HG03159 (cell line): ENCODE data around the gene GSTA2.
"Not testable (repeated sequence)": the region's sequence is repeated elsewhere in the genome, so short reads cannot be mapped to it uniquely, and the experiment has no call there.

Source experiments
- ATAC-seq: cut with Tn5 transposase; IDR thresholded peaks from one replicate; pipeline ENCODE4 v1.9.1; 2021; ENCODE audit warnings: mild to moderate bottlenecking, moderate library complexity; ENCODE audit not compliant: unreplicated experiment

Gene GSTA2

DNA sequence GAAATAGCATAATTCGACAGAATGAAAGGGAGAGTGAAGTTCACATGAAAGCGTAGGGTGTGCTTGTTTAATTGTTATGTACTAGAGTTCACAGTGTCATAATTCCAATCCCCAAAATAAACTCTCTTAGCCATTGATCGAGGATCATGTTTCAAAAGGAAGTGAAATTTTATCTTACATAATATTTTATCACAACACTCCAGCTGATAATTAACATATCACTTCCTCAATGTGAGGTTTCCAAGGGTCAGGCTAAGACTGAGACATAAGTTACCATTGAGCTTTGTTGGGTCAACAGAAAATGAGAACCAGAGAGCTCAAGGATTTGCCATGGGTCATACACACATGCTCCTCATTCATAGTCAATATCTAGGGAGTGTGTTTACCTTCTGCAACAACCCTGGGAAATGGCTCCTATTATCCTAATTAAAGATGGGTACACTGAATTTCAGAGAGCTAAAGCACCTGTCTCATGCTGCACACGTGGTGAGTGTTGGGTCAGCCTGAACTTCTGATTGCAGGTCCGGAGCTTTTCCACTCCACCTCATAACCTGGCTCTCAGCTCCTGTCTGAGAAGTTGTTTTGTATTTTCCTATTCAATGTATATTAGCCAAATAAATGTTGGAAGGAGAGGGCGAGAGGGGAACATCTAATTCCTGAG lies 3.0 kb downstream of the GSTA2 start:
- no peak for ATAC-seq

DNA sequence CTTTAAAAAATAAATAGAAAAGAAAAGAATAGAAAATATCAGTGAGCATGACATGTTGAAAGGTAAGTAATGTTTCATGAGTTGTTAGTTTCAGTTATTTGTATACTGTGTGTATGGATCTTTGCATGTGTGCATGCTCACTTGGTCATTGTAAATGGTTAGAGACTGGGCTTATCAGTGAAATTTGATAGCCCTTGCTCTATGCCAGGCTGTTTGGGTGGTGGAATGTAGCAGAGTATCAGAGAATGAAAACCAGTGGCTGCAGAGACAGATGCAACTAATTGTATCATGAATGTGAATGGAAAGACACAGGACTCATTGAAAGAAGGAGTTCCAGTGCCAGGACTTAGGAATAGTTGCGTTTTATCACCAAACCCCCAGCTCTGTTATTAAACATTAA lies 4.2 kb downstream of the GSTA2 start:
- ATAC-seq: no peak

DNA sequence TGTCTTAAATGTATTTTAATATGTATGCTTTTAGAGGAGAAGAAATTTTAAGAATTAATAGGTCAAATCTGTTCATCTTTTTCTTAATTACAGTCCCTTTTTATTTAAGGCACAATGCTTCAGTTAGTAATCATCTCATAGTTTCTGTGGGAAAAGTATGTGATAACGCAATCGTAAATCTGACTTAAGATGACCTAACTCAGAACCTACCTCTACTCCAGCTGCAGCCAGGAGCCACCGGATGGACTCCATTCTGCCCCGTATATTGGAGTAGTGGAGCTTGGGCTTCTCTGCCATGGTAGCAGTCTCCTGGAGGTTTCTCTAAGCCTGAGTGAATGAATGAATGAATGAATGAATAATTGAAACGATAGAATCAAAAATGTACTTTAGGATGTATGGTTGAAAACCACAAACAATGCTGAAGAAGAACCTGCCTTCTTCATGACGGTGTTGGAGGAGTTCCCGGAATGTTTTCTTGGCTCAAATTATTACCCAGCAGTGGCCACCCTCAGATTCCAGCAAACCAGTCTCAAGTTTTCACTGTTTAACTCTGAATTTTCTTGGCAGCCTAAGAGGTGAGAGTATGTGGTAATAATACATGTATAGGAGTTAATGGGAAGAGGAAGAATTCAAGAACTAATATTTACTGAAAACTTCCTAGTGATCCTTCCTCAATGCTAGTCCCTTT lies 5.5 kb downstream of the GSTA2 start:
- ATAC-seq: not testable (repeated sequence)

DNA sequence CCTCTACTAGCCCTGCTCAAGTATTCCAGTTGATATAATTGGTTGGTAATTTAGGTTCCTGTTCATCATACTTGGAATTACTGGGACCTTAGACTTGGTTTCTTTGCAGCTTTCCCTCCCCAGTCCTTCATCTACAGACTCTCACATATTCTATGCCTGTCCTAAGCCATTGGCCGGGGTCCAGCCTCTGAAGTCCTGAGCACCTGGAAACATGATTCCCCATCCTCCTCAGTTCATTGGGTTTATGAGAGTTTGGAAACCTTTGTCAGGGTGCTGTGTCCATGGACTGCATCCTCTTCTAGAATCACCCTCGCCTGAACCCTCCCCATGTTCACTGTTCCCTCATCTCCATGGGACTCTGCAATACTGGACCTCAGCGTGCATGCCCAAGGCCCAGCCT lies 8.8 kb downstream of the GSTA2 start:
- ATAC-seq: no peak

DNA sequence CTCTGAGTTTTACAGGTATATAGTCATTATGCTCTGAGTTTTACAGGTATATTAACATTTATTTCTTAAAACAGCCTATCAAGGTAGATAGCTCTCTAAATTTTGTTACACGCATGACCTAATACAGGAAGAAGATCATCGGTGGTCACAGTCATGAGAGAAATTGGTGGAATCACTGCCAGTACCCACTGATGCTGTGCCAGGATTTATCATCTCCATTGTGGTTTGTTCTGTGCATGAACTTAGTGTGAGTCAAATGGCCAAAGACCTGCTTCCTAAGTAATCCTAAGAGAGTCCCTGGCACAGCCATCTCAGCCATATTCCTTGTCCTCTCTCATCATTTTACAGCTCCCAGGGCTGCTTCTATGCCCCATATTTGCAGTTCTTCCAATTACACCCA lies 10.1 kb downstream of the GSTA2 start:
- ATAC-seq: not testable (repeated sequence)

DNA sequence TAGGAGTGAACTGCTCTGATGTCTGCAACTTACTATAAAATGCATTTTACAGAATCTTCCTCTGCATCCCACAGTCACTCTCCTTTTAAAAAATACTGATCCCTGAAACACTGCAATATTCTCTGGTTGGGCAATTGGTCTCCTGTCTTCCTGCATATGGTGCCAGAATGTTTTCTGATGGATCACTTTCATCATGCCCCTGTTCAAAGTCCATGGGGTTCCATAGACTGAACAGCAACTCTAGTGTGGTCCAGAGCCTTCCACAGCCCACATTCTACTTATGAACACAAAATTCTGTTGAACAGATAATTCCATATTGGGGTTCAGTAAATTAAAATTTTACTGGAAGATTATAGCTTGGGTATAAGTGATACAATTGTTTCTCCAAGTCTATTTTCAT lies 11.0 kb downstream of the GSTA2 start:
- no peak for ATAC-seq

DNA sequence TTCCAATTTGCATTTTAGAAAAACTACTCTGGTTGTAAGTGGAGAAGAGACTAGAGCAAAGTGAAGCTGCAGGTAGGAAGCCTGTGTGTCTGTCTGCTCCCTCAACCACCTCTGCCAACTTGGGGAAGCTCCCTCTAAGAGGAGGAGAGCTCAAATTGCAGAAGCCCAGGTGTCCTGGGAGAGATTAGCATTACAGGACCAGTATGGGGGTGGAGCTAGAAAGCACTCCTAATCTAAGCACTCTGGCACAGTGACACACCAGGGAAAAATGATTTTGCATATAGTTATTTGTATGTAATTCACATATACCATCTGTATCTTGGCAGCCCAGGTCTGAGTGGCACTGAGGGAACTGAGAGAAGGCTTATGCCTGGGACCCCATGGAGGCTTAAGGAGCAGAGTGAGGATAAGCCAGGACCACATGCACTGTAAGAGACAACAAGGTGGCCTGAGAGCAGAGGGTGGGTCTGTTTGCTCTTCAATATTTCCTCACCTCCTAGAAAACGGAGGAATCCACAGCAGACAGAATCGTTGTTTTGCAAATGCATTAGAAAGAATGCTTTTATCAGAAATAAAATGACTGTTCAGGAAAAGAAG lies 13.6 kb downstream of the GSTA2 start:
- ATAC-seq: no peak

DNA sequence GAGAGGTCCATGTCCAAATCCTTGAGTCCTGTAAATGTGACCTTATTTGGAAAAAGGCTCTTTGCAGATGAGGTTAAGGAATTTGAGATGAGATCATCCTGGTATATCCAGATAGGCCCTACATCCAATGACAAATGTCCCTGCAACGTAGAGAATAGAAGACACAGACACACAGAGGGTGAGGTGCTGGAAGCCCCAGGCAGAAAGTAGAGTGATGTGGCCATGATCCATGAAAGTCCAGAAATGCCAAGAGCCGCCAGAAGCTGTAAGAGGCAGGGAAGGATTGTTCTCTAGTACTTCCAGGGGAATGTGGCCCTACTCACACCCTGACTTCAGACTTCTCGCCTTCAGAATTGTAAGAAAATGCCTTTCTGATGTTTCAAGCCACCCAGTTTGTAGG lies 16.0 kb downstream of the GSTA2 start:
- ATAC-seq: not testable (repeated sequence)

DNA sequence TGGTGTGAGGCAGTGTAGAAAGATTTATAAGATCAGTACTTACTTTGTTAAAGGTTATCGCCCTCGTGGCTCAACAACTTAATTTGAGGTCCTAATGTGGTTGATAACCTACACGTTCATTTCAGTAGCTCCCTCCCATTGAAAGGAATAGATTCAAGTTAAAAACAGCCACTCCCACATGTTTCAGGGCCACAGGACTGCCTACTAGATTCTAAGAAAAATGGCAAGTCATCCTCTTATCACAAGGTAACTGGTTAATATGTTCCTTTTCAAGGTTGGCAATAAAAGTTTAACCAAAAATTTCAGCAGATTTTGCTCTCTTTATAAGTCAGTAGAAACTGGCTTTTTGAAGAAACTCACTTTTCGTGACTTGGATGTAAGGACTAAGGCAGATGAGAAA lies 17.1 kb downstream of the GSTA2 start:
- ATAC-seq: no peak

DNA sequence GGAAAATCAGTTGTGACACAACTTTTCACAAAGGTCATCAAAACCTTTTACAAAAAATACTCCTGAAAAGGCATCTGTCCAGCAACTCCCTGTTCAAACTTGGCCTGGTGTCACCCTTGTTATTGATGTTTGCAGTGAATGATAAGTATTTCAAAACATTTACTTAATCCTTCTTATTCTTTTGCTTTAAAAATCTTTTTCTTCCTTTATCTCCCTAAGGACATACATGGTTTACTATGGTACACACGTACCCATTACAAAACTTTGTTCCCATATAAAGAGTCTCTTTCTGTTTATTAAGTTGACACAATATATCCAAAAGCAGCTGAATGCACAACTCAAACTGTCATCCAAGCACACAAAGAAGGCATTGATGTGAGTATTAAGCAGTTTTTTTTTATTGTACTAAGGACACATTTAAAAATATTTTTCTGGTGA lies 17.5 kb downstream of the GSTA2 start:
- no peak for ATAC-seq

DNA sequence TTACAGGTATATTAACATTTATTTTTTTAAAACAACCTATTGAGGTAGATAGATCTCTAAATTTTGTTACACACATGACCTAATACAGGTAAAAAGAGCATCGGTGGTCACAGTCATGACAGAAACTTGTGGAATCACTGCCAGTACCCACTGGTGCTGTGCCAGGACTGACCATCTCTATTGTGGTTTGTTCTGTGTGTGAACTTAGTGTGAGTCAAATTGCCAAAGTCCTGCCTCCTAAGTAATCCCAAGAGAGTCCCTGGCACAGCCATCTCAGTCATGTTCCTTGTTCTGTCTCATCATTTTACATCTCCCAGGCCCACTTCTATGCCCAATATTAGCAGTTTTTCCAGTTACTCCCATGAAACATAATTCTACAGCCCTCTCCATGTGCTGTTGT lies 21.4 kb downstream of the GSTA2 start:
- no peak for ATAC-seq

DNA sequence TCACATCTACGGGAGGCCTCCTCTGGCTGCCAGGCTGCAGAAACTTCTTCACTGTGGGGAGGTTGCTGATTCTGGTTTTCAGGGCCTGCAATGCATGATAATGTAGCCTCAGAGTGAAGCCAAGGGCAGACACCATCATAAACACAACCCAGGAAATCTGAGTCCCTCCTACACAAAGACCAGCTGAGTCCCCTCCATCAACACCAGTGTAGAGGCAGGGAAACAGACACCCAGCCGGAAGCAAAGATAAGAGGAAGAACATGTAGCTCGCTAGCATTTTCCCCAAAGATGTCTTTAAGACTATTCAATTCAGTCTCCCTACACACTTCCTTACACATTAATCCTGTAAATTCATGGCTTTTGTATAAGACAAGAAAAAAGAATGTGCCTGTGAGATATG lies 23.6 kb downstream of the GSTA2 start:
- no peak for ATAC-seq

DNA sequence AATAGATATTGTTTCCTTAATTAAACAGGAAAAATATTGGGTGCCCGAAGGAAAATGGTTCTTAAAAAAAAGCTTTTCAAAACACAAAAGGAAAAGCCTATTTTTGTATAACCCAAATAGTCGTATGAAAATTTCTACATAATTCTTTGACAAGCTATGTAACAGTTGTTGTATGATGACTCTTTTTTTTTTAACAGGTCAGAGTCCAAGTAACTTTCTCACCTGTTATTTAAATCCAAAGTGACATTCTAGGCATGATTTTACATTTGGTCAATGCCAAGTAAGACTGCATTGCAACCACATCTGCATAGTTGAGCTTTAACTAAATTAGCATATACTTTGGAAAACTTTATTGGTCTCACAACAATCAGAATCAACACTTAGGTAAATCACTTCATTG lies 24.1 kb downstream of the GSTA2 start:
- ATAC-seq: no peak

DNA sequence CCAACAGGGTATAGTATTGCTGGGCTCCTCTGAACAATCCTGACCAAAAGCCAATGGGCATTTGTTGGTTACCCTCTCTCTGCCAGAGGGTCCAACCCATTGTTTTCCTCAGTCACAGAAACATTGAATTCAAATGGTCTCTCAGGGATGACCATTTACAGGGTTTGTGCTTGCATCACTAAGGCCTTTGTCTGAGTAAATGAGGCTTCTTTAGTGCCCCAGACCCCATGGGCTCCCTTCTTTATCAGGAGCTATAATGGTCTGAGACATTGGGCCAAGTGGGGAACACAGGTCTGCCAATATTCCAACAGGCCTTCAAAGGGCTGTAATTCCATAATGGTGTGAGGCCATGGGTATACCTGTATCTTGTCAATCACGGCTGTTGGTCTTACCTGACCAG lies 27.1 kb downstream of the GSTA2 start:
- ATAC-seq: no peak

DNA sequence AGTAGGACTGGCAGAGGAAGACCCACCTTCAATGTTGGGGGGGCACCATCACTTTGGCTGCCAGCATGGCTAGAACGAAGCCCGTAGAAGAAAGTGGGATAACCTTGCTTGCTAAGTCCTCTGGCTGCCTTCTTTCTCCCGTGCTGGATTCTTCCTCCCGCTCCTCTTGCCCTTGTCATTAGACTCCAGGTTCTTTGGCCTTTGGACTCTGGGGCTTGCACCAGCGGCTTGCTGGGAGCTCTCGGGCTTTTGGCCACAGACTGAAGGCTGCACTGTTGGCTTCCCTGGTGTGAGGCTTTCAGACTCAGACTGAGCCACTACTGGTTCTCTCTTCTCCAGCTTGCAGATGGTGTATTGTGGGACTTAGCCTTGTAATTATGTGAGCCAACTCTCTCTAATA lies 28.2 kb downstream of the GSTA2 start:
- no peak for ATAC-seq

DNA sequence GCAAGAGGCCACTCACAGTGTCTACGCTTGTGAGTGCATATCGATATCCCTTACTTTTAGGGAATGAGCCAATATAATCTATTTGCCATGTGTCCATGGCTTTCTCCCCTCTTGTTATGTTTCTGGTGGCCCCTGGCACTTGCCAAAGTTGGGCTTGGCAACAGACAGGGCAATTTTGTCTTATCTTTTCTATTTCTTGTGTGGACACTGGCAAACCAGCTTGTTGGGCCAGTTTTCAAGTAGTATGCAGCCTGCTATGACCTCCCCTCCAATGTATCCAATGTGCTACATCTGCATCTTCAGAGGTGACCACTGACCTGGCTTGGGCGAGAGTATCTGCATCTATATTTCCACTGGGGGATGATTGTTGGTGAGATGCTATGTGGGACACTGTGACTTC lies 29.2 kb downstream of the GSTA2 start:
- no peak for ATAC-seq

DNA sequence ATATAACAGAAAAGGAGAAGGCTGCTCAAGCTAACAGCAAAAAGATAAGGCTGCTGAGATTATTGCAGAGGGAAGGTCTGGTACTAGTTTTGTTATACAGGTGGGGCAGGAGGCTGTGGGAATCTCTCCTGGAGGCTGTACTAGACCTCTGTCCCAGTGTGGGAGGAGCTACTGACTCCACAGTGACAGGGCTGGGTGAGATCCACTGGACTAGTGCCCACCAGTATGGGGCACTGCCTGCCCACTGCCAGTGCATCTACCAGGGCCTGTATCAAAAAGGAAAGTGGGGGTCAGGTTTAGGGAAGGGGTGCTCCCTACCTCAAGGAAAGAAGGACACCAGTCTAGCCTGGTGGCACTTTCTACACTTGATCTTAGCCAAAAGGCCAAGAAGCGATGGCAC lies 30.1 kb downstream of the GSTA2 start:
- no peak for ATAC-seq

DNA sequence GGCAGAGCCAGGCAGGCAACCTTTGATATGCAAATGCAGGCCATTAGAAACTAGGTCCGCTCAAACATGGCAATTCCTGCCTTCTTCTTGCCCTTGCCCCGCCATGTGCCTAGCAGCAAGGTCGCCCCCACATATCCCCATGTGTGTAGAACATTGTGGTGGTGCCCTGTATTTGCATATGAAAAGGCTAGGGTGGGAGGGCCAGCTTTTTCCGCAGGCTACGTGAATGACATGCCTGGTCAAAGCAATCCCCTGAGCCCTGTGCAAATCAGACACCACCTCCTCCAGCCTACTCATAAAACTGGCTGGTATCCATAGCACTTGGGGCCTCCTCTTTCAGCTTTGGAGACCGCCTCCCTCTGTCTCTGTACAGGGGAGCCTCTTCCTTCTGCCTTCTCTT lies 31.6 kb downstream of the GSTA2 start:
- ATAC-seq: no peak

DNA sequence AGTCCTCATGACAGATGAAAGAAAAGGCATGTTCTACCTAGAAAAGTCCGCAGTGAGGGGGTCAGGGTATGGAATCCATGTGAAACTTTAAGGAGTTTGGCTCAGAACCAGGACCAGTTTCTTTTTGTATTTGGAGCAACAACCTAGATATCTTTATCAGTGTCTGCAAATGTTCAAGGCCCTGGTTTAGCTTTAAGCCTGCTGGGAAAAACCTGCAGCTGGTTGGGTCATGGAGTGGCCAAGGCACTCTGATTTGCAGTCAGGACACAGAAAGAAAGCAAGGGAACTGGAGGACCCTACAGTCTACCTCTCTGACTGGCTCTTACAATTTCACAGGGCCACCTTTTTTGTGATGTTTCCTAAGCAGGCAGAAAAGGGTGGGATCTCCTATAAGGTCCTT lies 33.7 kb downstream of the GSTA2 start:
- no peak for ATAC-seq

DNA sequence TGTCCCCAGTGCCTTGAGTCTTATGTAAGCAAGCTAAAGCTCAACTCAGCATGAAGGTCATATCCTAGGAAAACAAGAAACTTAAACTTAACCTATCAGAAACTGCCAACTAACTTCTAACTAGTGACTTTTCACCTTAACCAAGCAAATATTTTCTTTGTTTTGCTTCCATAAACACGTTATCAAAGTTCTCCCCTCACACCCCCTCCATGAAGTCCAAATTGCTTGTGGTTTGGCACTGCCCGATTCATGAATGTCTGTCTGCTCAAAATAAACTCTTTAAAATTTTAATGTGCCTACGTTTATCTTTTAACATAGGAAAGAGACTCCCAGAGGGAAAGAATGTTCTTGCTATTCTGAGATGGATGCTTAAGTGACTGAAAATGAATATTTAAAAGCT lies 34.9 kb downstream of the GSTA2 start:
- ATAC-seq: no peak

DNA sequence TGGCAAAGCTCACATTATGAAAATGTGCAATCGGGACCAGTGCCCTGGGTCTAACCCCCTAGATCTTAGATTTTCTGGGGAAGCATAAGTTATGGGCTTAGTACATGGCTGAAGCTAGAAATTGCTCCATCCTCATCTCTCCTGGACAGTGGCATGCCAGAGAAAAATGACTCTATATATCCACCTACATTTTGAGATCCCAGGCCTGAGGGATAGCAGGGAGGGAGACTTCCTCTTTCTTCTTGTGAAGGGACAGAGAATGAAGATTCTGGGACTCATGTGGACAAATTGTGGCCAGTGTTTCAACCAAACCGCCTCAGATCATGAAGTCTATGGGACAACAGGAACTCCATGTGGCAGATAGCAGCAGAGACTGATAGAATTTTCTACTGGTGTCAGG lies 35.4 kb downstream of the GSTA2 start:
- ATAC-seq: no peak

DNA sequence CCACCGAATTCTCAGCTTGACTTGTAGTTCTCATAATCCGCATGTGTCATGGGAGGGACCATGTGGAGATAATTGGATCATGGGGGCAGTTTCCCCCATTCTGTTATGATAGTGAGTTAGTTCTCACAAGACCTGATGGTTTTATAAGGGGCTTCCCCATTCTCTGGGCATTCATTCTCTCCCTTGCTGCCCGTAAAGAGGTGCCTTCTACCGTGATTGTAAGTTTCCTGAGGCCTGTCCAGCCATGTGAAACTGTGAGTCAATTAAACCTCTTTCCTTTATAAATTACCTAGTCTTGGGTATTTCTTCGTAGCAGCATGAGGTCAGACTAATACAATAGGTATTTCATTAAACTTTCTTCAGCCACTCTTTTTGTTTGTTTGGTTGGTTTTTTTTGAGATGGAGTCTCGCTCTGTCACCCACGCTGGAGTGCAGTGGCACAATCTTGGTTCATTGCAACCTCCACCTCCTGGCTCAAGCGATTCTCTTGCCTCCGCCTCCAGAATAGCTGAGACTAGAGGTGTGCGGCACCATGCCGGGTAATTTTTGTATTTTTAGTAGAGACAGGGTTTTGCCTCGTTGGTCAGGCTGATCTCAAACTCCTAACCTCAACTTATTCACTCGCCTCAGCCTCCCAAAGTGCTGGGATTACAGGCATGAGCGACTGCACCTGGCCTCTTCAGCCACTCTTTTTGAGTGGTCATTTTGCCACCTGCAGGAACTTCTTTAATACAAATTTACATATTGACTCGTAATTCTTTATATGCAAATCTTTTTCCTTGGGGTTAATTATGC lies 36.3 kb downstream of the GSTA2 start:
- ATAC-seq: no peak
